ENCODE results near the gene KRTAP29-1.
"Not testable (repeated sequence)": the region's sequence is repeated elsewhere in the genome, so short reads cannot be mapped to it uniquely, and the experiment has no call there.

DNA sequence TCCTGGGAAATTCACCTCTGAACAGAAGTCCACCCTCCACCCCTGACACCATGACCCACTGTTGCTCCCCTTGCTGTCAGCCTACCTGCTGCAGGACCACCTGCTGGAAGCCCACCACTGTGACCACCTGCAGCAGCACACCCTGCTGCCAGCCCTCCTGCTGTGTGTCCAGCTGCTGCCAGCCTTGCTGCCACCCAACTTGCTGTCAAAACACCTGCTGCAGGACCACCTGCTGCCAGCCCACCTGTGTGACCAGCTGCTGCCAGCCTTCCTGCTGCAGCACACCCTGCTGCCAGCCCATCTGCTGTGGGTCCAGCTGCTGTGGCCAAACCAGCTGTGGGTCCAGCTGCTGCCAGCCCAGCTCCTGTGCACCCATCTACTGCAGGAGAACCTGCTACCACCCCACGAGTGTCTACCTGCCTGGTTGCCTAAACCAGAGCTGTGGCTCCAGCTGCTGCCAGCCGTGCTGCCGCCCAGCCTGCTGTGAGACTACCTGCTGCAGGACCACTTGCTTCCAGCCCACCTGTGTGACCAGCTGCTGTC lies 26.9 kb downstream of the KRTAP29-1 start, which contains the start of gene KRTAP9-7:
- TF ChIP-seq POLR2AphosphoS5 (IDR thresholded peaks at IDR 0.05; ENCODE audit: low read depth, low read length); REST (IDR thresholded peaks at IDR 0.05; ENCODE audit: insufficient read depth in 1 of 2, low read depth in 2 of 2, low read length in 2 of 2): not testable (repeated sequence)
